Esophagus squamous epithelium (tissue), 4 donors: Measurements from ENCODE around the gene NRARP.

Experiments used
- POLR2A ChIP-seq, 4 donors: fragments of 450-650 bp; IDR thresholded peaks; one replicate each; pipeline ENCODE4 v1.6.1; 2017; ENCODE audit warnings: antibody characterized with exemption in 4 of 4, mild to moderate bottlenecking in 4 of 4, moderate library complexity in 3 of 4
- TF ChIP-seq, protein P1 (sequence below), 6 experiments: fragments of 450-650 bp in 4 of 6; fragments of 200-600 bp in 2 of 6; sonication (generic) in 2 of 6; IDR thresholded peaks; one replicate each; pipeline ENCODE4 v1.5.1; 2016 to 2019; ENCODE audit warnings: antibody characterized with exemption in 6 of 6, mild to moderate bottlenecking in 4 of 6, moderate library complexity in 4 of 6

GRCh38 chr9:137295849-137296669, 6.0 kb downstream of the NRARP start:
- TF ChIP-seq POLR2A (IDR thresholded peaks at IDR 0.05) = no peak
- TF ChIP-seq, protein P1, sequence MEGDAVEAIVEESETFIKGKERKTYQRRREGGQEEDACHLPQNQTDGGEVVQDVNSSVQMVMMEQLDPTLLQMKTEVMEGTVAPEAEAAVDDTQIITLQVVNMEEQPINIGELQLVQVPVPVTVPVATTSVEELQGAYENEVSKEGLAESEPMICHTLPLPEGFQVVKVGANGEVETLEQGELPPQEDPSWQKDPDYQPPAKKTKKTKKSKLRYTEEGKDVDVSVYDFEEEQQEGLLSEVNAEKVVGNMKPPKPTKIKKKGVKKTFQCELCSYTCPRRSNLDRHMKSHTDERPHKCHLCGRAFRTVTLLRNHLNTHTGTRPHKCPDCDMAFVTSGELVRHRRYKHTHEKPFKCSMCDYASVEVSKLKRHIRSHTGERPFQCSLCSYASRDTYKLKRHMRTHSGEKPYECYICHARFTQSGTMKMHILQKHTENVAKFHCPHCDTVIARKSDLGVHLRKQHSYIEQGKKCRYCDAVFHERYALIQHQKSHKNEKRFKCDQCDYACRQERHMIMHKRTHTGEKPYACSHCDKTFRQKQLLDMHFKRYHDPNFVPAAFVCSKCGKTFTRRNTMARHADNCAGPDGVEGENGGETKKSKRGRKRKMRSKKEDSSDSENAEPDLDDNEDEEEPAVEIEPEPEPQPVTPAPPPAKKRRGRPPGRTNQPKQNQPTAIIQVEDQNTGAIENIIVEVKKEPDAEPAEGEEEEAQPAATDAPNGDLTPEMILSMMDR (IDR thresholded peaks at IDR 0.05) = no peak
